ENCODE results near the gene ELMO1. TPM values are rescaled to one million over a fixed set of nuclear protein-coding genes. Genes with fewer than 3 reads are reported as not detected.

ELMO1 gene
- total RNA-seq, 4 donors from 2014 or later, result 24.6 to 120 (median 71.9) TPM

DNA sequence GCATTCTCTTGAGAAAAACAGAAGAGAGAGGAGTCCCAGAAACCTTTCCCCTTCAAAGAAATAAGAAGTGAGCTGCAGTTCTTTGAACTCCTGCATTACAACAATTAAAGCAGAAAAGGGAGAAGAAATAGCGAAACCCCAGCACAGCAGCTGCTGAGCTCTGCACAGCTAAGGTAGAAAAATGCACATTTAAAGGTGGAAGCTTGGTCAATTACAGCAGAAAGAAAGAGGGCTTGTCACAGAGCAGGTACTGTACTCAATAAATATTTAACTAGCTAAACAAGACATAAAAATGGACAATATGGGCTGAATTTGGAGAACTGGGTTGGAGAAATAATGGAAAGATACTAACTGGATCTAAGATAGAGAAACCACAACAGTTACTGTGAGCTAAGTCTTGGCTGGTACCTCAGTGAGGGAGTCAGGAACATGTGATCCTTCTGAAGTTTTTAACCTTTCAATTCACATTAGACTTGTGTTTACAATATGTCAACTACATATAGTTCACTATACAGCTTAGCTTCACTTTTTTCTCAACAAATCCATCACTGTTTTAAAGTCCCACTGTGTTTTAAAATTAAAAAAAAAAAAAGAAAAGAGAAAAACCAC, 332.5 kb downstream of the ELMO1 start:
- in situ Hi-C loops (cut with MboI; ENCODE audit: low pct_ligation_motif_present in 1 of 4, low pct_unique_long_range_greater_than_20kb in 1 of 4, low sequenced_read_pairs in 3 of 4) (no loop called here), intact Hi-C loops (cut with DNase I; ENCODE audit: low total_unique reads) (no loop called here)
- no peaks in the 10 kb centered on the region for H3K9me3 ChIP-seq
- TF ChIP-seq POLR2A (IDR thresholded peaks at IDR 0.05) (no peak), POLR2AphosphoS5 (IDR thresholded peaks at IDR 0.05) (no peak), EP300 (IDR thresholded peaks at IDR 0.05; ENCODE audit: low read depth) (no peak)
- TF ChIP-seq, protein P1, sequence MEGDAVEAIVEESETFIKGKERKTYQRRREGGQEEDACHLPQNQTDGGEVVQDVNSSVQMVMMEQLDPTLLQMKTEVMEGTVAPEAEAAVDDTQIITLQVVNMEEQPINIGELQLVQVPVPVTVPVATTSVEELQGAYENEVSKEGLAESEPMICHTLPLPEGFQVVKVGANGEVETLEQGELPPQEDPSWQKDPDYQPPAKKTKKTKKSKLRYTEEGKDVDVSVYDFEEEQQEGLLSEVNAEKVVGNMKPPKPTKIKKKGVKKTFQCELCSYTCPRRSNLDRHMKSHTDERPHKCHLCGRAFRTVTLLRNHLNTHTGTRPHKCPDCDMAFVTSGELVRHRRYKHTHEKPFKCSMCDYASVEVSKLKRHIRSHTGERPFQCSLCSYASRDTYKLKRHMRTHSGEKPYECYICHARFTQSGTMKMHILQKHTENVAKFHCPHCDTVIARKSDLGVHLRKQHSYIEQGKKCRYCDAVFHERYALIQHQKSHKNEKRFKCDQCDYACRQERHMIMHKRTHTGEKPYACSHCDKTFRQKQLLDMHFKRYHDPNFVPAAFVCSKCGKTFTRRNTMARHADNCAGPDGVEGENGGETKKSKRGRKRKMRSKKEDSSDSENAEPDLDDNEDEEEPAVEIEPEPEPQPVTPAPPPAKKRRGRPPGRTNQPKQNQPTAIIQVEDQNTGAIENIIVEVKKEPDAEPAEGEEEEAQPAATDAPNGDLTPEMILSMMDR (IDR thresholded peaks at IDR 0.05), result no peak
- H3K36me3 ChIP-seq, result no peaks in the 10 kb centered on the region
- no peak for DNase-seq
- WGBS, 2 donors (ENCODE audit: low coverage in 1 of 2), result 100% methylated on average over 1 of the region's 1 CpG
- H3K4me1 ChIP-seq, result no peaks in the 10 kb centered on the region
- no peak overlapping the region for H3K4me3 ChIP-seq
- no peaks in the 10 kb centered on the region for H3K27me3 ChIP-seq
- no peak overlapping the region for H3K27ac ChIP-seq

DNA sequence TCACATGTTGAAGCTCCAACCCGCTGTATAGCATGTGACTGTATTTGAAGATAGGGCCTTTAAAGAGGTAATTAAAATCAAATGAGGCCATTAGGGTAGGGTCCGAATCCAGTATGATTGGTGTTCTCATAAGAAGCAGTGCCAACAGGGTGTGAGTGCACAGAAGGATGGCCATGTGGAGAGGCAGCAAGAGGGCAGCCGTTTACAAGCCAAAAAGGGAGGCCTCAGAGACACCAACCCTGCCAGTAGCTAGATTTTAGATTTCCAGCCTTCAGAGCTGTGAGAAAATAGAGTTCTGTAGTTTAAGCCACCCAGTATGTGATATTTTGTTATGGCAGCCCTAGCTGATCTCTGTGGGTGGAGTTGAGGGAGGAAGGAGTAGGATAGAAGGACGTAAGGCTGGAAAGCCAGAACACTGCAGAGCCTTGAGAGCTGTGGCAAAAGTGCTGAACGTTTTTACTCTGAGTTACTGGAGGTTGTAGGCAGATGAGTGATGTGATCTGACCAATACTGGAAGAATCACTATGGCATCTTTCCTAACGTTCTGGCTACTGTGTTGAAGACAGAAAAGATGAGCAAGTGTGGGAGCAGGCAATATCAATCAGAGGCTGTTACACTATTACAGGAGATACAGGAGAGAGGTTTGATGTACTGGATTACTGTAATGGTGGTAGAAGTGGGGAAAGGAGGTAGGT, 334.9 kb downstream of the ELMO1 start:
- WGBS, 2 donors (ENCODE audit: low coverage in 1 of 2), result 85 to 86% methylated on average over 5 to 6 of the region's 6 CpGs
- no peak overlapping the region for H3K4me3 ChIP-seq
- no peaks in the 10 kb centered on the region for H3K27me3 ChIP-seq
- no peak overlapping the region for H3K27ac ChIP-seq
- DNase-seq, result no peak
- no peaks in the 10 kb centered on the region for H3K36me3 ChIP-seq
- intact Hi-C loops (cut with DNase I; ENCODE audit: low total_unique reads) (no loop called here), in situ Hi-C loops (cut with MboI; ENCODE audit: low pct_ligation_motif_present in 1 of 4, low pct_unique_long_range_greater_than_20kb in 1 of 4, low sequenced_read_pairs in 3 of 4) (no loop called here)
- TF ChIP-seq EP300 (IDR thresholded peaks at IDR 0.05; ENCODE audit: low read depth) (no peak), POLR2A (IDR thresholded peaks at IDR 0.05) (no peak), POLR2AphosphoS5 (IDR thresholded peaks at IDR 0.05) (no peak)
- TF ChIP-seq, protein P1 (IDR thresholded peaks at IDR 0.05), result no peak
- no peaks in the 10 kb centered on the region for H3K9me3 ChIP-seq
- H3K4me1 ChIP-seq, result peaks cover 0 to 4% (median 1%) of the 10 kb centered on the region in 4 donors

DNA sequence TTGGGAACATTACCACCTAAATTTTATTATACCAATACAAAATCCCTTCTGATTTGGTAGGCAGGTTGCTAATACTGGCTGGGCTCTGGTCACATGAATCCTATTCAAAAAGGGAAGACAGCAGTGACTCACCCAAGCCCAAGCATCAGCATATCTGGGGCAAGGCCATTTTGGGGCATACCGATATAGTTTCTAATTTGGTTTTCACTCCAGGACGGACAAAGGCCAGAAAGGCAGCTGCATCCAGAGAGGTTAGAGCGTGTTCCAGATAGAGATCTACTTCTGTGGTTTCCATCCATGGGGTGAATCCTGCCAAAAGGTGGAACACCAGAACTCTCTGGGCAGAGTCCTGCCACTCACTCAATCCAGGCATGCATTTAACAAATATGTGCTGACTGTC, 335.8 kb downstream of the ELMO1 start:
- Histone ChIP-seq H3K4me1 (peaks cover 0 to 7% (median 1%) of the 10 kb centered on the region in 4 donors), H3K27me3 (no peaks in the 10 kb centered on the region), H3K36me3 (no peaks in the 10 kb centered on the region), H3K9me3 (no peaks in the 10 kb centered on the region), H3K4me3 (no peak overlapping the region), H3K27ac (no peak overlapping the region)
- DNase-seq, result no peak
- intact Hi-C loops (cut with DNase I; ENCODE audit: low total_unique reads), result no loop called here
- in situ Hi-C loops (cut with MboI; ENCODE audit: low pct_ligation_motif_present in 1 of 4, low pct_unique_long_range_greater_than_20kb in 1 of 4, low sequenced_read_pairs in 3 of 4), result no loop called here
- 88% methylated on average over 3 of the region's 3 CpGs; no CpG with 5 or more reads in 1 of the 2 donors for WGBS, 2 donors (ENCODE audit: low coverage in 1 of 2)
- TF ChIP-seq POLR2A (IDR thresholded peaks at IDR 0.05), result no peak
- no peak for TF ChIP-seq EP300 (IDR thresholded peaks at IDR 0.05; ENCODE audit: low read depth)
- TF ChIP-seq POLR2AphosphoS5 (IDR thresholded peaks at IDR 0.05), result no peak
- TF ChIP-seq, protein P1 (IDR thresholded peaks at IDR 0.05), result no peak

DNA sequence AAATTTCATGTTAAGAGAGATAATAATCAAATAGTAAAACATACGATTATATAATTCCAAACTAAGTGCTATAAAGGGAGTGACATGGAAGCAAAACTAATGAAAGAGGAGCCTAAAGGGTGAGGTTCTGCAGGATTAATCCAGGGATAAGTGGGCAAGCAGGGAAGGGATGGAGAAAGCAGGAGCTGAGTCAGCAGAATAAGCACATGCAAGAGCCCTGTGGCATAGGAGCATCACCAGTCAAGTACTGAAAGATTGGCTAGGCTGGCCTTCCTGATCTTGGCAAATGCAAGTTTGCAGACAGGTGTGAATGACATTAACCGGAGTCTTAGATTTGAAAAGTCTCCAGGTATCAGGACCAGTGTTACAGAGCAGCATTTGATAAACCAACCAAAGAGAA, 336.4 kb downstream of the ELMO1 start:
- TF ChIP-seq POLR2AphosphoS5 (IDR thresholded peaks at IDR 0.05) (no peak), POLR2A (IDR thresholded peaks at IDR 0.05) (no peak), EP300 (IDR thresholded peaks at IDR 0.05; ENCODE audit: low read depth) (no peak)
- TF ChIP-seq, protein P1 (IDR thresholded peaks at IDR 0.05), result no peak
- 95 to 100% methylated on average over 2 of the region's 2 CpGs for WGBS, 2 donors (ENCODE audit: low coverage in 1 of 2)

More for the DNA sequence above, 336.4 kb downstream of the ELMO1 start:
- Histone ChIP-seq H3K27ac (no peak overlapping the region), H3K27me3 (no peaks in the 10 kb centered on the region), H3K4me1 (peaks cover 0 to 7% (median 1%) of the 10 kb centered on the region in 4 donors), H3K4me3 (no peak overlapping the region), H3K36me3 (no peaks in the 10 kb centered on the region), H3K9me3 (no peaks in the 10 kb centered on the region)
- in situ Hi-C loops (cut with MboI; ENCODE audit: low pct_ligation_motif_present in 1 of 4, low pct_unique_long_range_greater_than_20kb in 1 of 4, low sequenced_read_pairs in 3 of 4), result no loop called here
- DNase-seq, result no peak
- intact Hi-C loops (cut with DNase I; ENCODE audit: low total_unique reads), result no loop called here

Measured in transverse colon (tissue), 4 donors.